Astrocyte of the spinal cord (primary cell): ENCODE measurements around the gene GATC.
"Not testable (repeated sequence)": the region's sequence is repeated elsewhere in the genome, so short reads cannot be mapped to it uniquely, and the experiment has no call there.

ENCODE experiments used
- DNase-seq: peaks from one replicate; pipeline ENCODE4 v3.0.0; 2011; ENCODE audit warnings: low read depth, low spot score
- H3K4me3 ChIP-seq: 2 replicates; pipeline ENCODE4 v1.5.1; 2011; ENCODE audit warnings: low read depth, mild to moderate bottlenecking, low read length, moderate library complexity
- in situ Hi-C: cut with HindIII; loops from 2 replicates; pipeline ENCODE4 v1.10.0; 2017; ENCODE audit warnings: low sequenced_read_pairs
- TF ChIP-seq, protein P1 (sequence below): IDR thresholded peaks from 2 replicates; pipeline ENCODE4 v1.5.1; 2012; ENCODE audit warnings: low read depth, mild to moderate bottlenecking, low read length, inconsistent platforms

GATC gene

DNA sequence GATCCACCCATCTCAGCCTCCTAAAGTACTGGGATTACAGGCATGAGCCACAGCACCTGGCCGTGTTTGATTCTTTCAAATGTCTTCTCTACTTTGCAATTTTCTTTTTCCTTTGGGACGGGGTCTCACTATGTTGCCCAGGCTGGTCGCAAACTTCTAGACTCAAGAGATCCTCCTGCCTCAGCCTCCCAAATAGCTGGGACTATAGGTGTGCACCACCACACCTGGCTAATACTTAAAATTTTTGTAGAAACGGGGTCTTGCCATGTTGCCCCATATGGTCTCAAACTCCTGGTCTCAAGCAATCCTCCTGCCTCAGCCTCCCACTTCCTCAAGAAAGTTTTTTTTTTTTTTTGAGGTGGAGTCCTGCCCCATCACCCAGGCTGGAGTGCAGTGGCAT lies 1.7 kb downstream of the GATC start:
- in situ Hi-C loops: no loop called here
- H3K4me3 ChIP-seq: no peak overlapping the region
- DNase-seq: no peak
- TF ChIP-seq, protein P1, sequence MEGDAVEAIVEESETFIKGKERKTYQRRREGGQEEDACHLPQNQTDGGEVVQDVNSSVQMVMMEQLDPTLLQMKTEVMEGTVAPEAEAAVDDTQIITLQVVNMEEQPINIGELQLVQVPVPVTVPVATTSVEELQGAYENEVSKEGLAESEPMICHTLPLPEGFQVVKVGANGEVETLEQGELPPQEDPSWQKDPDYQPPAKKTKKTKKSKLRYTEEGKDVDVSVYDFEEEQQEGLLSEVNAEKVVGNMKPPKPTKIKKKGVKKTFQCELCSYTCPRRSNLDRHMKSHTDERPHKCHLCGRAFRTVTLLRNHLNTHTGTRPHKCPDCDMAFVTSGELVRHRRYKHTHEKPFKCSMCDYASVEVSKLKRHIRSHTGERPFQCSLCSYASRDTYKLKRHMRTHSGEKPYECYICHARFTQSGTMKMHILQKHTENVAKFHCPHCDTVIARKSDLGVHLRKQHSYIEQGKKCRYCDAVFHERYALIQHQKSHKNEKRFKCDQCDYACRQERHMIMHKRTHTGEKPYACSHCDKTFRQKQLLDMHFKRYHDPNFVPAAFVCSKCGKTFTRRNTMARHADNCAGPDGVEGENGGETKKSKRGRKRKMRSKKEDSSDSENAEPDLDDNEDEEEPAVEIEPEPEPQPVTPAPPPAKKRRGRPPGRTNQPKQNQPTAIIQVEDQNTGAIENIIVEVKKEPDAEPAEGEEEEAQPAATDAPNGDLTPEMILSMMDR: no peak

DNA sequence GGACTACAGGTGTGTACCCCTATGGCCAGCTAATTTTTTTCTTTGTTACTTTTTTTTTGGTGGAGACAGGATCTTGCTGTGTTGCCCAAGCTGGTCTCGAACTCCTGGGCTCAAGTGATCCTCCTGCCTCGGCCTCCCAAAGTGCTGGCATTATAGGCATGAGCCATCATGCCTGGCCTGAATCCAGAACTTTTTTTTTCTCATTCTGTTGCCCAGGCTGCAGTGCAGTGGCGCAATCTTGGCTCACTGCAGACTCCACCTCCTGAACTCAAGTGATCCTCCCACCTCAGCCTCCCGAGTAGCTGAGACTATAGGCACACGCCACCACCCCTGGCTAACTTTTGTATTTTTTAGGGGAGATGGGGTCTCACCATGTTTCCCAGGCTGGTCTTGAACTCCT lies 6.3 kb downstream of the GATC start:
- in situ Hi-C loops, DNase-seq, H3K4me3 ChIP-seq: not testable (repeated sequence)

DNA sequence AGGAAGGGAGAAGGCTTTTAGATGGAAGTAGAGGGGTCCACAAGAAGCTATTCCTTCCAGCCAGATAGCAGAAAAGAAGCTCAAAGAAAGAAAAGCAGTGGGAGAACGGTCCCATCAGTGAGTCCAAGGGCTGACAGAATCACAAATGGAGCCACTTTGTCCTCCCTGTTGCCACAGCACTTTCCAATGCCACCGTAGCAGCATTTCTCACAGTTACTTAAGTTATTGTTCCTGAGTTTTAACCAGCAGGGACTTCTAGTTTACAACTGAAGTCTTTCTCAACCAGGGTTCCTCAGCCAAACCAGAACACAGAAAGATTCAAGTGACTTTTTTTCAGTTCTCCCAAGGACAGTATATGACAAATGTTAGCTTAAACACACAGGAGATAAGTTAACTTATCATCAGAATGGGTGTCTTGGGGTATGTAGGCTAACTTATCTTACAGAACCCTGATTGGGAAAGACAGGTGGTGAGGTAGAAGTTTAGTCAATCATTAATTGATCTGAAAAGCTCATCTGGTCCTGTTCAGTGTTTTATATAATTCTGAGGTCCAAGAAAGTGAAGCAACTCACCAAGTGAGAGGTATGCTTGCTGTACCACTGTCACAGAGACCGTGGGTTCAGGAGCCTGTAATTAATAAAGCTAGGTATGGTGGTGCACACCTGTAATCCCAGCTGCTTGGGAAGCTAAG lies 7.0 kb downstream of the GATC start:
- TF ChIP-seq, protein P1: no peak
- no peak for DNase-seq
- in situ Hi-C loops: no loop called here

DNA sequence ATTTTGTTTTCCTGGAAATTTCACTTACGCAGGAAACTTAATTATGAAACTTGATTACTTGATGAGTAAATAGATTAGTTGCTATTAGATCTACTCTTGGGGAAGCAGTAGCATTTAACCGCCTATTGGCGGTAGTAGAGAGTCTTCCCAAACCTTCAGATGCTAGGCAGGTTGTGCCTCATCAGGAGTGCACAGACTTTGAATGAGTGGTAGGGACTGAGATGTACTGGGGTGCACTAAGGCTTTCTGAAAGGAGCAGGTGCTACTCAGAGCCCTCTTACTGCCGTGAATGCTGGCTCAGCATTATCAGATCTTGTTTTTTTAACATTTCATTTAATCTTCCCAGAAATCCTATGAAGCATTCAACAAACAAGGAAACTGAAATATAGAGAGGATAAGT lies 7.7 kb downstream of the GATC start:
- TF ChIP-seq, protein P1: peak; percentile 79
- peak; percentile 20 for DNase-seq
- in situ Hi-C loops: no loop called here
- no peak overlapping the region for H3K4me3 ChIP-seq

More for the DNA sequence above, 7.0 kb downstream of the GATC start:
- H3K4me3 ChIP-seq: no peak overlapping the region

DNA sequence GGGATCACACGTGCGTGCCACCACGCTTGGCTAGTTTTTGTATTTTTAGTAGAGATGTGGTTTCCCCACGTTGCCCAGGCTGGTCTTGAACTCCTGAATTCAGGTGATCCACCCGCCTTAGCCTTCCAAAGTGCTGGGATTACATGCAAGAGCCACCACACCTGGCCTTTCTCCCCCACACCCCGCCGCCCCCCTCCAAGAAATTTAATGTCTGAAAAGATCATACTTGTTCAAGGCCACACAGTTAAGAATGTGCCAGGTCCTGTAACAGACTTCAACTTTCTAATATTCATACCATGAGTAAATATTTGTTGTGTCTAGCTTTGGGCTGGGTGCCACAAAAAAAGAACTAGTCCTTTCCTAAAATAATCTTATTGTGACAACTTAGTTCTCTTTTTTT lies 9.1 kb downstream of the GATC start:
- in situ Hi-C loops: no loop called here
- DNase-seq: no peak
- H3K4me3 ChIP-seq: no peak overlapping the region
- TF ChIP-seq, protein P1: no peak

DNA sequence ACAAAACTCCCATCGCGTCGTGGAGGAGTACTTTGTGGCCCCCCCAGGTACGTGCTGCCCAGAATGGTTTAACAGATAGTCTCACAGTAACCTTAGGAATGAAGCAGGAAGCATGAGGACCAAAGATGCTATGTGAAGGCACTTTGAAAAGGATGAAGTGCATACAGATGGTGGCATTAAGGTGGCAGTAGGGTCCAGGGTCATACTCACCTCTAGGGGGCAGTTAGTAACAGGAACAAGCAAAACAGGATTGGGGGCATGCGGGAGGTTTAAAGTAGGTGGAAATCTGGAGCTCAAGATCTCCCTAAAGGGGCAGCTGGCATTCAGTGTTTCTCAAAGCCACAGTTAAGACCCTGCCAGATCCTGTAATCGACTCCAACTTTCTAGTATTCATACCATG lies 10.9 kb downstream of the GATC start:
- in situ Hi-C loops: no loop called here
- DNase-seq: no peak
- no peak overlapping the region for H3K4me3 ChIP-seq
- TF ChIP-seq, protein P1: peak; percentile 40

DNA sequence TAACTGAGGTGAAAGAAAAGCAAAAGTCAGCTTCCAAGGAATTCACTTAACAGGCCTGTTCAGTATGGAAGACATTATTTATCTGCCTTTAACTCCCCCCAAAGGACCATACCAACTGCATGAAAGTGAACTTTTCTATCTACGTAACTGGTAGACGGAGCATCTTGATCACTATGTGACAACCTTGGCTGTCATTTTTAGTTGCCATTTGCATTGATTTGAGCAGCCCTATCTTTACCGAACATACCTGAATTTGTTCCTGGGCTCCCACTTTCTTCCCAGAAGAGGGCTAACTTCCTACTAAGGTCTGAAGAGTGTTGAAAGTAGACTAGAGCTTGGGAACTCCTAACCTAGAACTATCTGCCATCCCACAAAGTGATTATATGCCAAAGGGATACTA lies 13.9 kb downstream of the GATC start:
- no peak overlapping the region for H3K4me3 ChIP-seq
- TF ChIP-seq, protein P1: no peak
- DNase-seq: no peak
- in situ Hi-C loops: no loop called here
